HG03571 (cell line): ENCODE data around the gene TPM3.
"Not testable (repeated sequence)": the region's sequence is repeated elsewhere in the genome, so short reads cannot be mapped to it uniquely, and the experiment has no call there.

Experiments
- ATAC-seq: cut with Tn5 transposase; IDR thresholded peaks from one replicate; pipeline ENCODE4 v1.9.1; 2021; ENCODE audit not compliant: unreplicated experiment

Gene TPM3

DNA sequence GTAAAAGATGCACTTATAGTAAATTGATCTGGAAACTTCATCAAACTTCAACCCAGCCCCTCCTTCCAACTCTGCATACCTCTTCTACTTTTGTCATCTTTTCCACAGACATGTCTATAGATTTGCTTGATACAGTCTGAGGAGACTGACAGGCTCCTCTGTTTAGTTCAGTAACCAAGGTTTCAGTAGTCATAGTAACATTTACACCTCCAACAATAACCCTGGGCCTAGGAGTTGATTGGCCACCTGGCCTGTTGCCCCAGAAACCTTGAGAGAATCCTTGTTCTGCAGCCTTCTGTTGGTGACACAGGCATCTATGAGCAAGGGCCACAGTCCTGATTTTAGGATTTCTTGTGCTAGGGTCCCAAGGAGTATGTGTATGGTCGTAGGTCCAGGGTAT lies 14.3 kb upstream of the TPM3 start, which contains the start of gene CFAP141:
Gene CFAP141 (minus strand): TSS at position 138 of the 400 bp plus-strand sequence. CDS start 26 bp downstream, at position 112.
- no peak for ATAC-seq

DNA sequence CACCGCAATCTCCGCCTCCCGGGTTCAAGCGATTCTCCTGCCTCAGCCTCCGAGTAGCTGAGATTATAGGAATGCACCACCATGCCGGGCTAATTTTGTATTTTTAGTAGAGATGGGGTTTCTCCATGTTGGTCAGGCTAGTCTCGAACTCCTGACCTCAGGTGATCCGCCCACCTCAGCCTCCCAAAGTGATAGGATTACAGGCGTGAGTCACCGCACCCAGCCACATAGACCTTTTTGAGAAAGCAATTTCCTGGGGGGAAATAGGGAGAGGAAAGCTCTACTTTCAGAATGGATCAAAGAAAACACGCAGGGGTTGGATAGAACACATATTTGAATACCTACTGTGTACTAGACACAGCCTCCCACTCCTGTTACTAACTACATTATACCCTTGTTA lies 13.9 kb upstream of the TPM3 start:
- not testable (repeated sequence) for ATAC-seq

DNA sequence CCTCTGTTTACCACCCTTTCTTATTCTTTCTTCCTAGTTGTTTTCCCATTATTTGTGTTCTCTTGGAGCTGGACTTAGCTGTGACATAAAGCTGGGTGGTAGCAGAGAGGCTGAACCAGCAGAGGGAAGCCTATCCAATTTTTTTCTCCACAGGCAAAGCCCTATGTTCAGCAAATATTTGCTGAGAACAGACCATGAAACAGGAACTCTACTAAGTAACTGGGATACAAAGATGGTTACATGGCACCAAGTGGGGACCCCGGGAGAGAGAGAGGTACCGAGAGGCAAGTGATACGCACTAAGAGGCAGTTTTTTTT lies 7.6 kb upstream of the TPM3 start:
- no peak for ATAC-seq

DNA sequence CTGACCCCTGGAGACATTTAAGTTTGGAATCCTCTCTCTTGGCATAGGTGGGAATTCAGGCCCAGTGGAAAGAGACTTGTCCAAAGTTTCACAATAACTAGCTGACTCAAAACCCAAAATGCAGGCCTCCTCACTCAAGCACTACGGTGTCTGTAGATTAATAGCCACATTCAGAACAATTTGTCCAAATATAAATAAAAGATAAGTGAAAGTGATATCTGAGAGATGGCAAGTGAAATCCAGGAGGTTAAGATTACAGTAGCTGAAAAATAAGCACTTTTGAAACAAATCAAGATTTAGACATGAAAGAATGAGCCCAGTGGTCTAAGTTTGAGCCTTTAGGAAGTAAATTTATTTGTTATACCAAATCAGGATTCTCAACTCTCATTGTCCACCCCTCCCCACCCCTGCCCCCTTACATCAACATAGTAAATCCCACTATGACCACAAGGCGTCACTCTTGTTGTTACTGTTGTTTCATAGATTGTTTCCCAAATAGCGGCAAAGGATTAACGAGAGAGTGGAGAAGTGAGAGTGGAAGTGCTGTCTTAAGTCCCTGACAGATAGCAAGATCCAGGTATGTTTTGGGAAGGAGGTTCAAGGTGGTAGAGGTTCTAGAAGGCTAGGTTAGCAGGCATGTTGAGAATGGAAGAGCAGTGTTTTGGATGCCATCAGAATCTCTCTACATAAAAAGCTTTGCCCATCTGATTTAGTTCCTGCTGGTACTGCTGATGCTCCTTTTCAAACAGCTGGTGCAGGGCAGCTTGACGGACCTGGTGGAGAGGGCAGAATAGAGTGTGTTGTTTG lies 7.1 kb upstream of the TPM3 start:
- ATAC-seq, result no peak

DNA sequence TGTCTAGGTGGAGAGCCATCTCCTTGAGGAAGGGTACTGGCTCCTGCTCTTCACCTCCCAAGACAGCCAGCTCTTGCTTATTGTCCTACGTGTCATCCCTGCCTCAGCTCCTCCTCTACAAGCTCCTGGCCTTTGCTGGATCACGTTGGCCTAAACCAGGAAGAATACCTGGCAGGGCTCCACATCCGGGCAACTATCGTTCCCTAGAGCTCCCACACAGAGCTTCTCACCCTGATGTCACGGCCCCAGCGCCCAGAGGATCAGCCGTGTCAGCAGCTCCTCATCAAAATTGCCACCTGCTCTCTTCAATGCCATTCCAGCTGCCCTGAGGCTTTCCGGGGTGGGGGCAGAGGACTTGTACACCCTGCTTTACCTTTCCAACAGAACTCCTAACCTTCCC lies 1.9 kb upstream of the TPM3 start:
- ATAC-seq, result no peak

DNA sequence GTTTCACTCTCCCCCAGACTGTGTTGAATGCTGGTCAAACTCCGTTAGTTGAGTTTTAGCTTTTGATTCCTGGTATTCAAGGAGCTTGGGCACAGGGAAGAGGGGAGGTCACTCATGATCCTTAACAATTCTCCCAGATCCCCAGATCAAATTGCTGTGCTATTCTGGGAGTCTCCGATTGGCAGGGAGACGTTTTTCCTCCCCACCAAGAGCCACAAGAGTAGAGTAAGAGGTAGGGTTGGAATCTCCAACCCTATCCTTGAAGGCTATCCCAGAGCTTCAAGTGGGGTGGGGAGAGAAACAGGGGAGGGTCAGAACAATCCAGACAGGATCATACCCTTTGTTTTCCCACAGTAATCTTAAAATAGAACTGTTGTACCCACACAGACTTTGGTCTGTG lies 576 bp upstream of the TPM3 start:
- no peak for ATAC-seq

DNA sequence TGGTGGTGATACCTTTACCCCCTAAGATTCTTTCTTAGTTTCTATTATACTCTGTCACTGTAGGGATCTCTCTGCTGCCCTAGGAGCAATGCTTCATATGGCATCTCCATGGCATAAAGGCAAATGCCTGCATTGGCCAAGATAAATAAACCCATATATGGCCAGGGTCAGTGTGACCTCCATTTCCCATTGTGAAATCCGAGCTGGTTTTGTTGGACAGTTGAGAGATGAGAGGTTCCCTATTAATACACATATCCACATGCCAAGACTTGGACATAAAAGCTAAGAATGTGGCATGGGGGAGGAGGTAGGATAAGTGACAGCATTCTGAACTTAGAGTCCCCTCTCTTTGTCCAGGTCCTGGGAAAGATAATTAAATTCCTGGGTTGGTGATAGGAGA lies 1.4 kb downstream of the TPM3 start:
- ATAC-seq, result no peak

DNA sequence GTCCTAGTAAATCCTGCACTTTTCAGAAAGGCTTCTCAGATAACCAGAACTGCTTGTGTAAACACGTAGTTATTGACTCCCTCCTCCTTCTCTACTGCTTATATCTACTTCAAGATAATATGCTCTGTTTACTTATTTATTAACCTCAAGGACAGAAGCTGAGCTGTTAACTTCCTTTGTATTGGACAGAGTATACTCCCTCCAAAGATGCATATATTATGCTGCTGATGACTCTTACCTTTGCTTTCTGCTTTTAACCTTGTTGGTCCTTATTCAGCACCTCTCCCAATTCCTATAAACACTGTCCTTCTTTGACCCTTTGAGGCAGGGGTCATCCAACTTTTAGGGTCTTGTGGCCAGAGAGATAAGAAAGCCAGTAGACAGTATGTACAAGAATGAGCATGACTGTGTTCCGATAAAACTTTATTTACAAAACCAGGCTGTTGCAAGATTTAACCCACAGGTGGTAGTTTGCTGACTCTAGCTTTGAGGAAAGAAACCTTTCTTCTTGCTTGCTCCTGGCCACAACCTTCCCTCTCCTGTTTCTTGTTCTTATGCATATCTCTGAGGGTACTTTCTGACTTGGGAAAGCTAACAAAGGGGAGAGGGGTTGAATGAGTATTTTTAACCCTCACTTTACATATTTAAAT lies 4.9 kb downstream of the TPM3 start:
- ATAC-seq, result no peak

DNA sequence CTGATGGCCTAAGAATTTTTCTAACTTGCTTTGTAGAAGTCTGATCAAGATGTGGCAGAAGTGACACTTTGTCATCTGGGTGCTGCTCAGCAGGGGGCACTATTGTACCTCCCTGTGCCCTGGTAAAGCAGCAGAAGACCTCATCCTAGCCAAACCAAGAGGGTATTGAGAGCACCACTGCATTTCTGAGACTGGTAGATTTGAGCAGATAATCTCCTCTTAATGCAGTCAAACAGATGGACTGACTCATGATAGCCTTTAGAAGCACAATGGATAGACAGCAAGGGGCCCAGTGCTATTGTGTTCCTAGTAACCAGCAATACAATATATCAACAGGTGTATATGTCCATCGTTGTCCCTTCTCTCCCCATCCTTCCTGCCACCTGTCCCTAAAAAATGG lies 5.7 kb downstream of the TPM3 start:
- ATAC-seq, result no peak

DNA sequence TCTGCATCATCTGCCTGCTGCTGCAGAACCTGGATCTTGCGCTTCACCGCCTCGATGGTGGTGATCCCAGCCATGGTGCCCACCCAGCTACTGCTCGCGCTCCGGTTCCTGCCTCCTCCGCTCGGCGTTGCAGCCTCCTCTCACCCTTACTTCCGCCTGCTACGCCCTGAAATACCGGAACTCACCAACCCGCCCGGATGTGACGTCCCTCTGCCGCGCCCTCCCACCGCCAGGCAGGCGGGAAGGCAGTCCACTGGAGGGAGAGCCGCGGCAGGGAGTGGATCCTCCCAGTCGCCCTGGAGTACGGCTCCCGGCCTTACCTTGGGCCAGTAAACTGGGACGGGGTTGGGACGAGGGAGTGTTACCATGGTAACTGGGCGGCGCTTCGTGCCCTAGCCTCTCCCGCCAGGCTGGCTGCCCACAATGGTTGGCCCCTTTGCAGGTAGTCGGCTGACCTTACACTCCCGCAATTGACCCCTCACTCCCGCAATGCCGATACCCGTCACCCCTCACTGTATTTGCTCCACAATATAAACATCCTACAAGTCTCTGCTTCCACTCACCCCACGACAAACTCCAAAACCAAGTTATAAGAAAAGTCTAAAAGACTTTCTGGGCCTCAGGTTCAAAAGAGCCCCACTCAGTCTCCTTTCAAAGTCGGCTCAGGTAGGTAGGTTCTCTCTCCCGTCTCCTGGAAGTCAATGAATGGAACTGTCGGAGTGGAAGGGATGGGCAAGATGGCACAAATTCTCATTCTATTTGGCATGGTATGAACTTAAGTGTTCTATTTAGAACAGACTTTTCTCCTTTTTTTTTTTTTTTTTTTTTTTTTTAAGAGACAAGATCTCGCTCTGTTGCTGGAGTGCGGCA lies 8.6 kb downstream of the TPM3 start:
- ATAC-seq, result peak; percentile 61

DNA sequence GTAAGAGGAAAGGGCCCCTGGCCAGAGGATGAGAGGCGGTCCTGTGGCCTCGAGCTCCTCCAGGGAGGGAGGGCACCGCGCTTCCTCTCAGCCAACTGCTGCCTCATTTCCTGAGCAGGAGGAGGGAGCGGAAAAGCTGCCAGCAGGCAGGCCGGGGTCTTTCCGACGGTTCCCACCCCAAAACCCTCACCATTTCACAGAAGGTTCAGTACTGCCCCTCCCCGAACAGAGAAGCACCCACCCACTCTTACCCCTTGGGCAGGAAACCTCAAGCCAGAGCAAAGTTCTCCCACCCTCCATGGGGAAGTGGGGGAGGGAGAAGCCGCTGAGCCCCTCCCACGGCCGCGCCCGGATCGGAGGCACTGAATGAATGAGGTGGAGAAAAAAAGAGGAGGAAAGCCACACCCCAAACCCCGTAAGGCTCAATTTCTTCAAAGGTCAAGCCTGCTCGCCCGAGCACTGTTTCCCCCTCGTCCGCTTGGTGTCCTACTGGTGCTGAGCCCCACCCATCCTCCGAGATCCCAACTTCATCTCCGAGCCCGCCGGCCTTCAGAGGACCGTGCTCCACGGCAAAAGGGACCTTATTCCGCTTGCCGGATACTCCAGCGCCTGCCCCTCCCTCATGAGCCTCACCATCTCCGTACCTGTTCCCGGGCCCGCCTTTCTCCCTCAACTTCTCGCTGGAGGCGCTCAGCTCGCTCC lies 9.4 kb downstream of the TPM3 start:
- ATAC-seq, result peak; percentile 33

DNA sequence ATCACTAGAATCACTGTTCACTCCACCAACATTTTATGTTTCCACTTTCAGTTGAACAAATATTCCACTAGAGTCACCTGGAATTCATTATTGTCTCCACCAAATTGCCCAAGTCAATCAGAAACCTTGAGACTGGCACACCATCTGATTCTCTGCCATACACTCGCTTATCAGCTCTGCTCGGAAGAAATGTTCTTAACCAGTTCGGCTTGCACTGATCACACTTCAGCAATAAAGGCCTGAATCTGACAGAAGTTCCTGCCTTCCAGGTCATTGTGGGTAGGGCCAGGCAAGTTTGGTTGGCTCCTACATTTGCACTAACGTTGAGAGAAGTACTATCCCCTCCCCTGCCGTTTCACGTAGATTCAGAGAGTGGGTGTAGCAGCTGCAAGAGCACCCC lies 10.0 kb downstream of the TPM3 start:
- no peak for ATAC-seq

DNA sequence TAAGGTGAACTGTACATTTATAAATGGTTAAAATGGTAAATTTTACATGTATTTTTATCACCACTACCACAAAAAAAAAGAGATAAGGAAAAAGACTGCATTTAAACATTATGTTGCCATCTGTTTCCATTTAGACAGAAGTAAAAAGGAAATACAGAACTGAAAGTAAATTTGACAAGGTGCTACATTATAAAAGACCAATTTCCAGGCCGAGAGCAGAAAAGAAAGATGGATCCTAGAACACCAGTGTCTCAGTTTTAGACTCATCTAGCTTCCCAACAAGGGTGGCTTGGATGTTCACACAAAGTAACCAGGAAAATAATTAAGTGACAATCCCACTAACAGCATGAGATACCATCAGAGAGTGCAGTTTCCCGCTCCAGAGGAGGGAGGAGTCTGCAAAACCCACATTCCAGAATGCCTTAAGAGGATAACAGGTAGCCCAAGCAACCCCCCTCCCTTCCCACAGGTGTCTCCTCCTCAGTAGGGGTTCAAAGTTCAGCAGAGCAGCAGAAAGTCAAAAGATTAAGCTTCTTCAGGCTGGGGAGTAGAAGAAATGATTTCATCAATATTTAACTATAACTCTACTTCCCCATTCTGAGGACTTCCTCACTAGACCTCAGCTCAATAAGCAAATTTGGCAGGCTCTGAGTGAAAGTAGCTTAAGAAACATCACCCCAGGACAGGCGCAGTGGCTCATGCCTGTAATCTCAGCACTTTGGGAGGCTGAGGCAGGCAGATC lies 11.8 kb downstream of the TPM3 start:
- ATAC-seq, result no peak

DNA sequence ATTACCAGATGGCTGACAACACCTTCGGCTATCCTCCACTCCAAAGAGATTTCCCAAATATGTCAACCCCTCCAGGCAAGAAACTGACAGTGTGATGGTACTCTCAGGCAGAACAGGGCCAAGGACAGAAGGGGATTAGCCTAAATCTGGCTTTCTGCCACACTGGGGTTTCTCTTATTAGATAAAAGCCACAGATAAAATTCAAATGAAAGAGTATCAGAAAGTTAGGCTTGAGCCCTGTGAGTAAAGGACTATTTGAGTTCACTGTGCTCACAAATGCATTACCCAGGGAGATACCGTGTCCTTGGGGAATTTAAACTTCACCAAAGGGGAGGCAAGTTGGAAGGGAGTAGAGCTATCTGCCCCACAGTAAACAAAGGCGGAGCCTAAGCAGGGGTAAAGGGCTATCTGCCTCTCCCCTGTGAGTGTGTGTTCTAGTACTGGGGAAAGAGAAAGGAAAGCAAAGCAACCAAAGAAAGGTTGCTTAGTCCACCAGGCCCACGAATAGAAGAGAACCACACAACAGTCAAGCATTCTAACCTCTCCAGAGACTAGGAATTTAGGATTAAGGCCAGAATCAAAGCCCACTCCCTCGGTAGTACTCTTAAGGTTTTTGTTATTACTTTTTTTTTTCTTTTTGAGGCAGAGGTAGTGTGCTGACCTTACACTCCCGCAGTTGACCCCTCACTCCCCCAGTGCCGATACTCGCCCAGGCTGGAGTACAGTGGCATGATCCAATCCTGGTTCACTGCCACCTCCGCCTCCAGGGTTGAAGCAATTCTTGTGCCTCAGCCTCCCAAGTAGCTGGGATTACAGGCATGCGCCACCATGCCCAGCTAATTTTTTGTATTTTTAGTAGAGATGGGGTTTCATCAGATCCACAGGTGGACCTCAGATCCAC lies 12.7 kb downstream of the TPM3 start:
- ATAC-seq, result no peak

DNA sequence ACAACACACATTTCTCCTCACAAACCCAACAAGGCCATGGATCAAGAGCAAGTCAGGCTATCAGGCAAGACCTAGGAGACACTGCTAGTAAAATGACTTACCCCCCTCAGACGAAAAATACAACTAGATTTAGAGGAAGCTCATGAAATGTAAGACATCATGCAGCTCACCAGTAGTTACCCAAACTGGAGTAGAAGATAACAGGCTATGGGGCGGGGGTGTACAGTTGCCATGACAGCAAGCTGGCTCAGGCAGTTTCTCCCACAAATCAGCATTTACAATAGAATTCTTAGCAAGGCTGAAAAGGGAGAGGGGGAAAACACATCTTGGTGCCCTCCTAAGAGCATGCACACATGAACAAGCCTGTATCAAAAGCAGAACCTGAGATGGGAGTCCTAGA lies 13.9 kb downstream of the TPM3 start:
- ATAC-seq, result no peak

DNA sequence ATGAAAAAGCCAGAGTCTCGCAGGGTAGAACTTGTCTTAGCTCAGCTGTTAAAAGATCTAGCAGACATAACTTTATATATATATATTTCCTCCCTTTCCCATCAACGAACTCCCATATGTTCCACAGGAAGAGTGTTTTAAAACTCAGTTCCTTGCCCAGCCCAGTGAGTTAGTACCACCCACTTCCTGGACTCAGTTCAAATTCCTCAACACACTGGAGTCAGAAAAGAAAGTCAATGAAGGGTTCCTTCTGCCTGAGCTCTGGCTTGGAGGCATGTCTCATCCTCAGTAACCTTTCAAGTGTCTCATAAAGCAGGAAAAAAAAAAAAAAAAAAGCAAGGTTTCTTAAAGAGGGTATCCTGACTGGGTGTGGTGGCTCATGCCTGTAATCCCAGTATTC lies 15.6 kb downstream of the TPM3 start:
- ATAC-seq, result no peak

DNA sequence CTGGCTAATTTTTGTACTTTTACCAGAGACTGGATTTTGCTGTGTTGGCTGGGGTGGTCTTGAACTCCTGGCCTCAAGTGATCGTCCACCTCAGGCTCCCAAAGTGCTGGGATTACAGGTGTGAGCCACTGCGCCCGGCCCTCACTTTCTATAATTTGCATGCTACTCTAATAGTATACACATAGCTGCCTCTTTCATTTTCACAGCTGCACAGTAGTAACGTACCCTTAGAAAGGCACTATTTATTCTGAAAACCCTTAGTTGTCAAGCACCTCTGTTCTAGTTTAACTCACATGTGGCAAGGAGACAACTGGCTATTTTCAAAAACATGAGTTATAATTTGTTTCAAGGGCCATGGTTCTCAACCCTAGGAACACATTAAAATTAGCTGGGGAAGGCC lies 17.2 kb downstream of the TPM3 start:
- no peak for ATAC-seq

DNA sequence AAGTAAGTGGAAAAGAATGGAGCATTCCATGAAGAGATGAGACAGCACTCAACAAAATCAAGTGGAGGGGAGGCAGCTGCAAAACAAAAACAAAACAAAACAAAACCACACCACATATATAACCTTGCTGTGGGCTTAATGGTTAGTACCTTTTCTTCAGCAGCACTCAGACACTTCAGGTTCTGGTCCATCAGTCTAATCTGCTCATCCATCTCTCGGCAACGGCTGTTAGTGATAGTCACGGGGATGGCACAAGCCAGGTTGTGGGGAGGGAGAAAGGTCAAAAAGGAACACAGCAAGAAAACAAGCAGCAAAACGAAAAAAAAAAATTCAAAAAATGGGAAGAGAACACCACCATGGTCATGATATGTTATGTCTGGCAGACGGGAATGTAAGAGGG lies 20.0 kb downstream of the TPM3 start:
- ATAC-seq, result no peak

DNA sequence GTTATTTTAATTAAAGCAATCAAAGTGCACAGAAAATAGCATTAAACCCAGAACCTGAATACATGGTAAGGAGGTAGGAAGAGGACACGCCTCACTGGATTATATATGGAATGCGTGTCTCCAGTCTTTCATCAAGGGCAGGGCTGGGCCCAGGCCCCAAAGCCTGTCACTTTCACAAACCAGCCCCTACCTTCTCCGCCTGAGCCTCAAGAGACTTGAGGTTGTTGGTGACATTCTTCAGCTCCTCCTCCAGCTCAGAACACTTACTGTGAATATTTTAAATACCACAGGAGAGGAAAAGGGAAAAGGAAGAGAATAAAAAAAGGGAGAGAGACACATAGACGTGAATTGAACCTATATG lies 20.7 kb downstream of the TPM3 start:
- no peak for ATAC-seq
